Stimulated activated CD8-positive, alpha-beta memory T cell treated with anti-CD3 and anti-CD28 coated beads, Interleukin-4, amount 100 ng/mL, for 48 hours (primary cell): Measurements from ENCODE around the gene CYBB.

Experiments
- DNase-seq: peaks from one replicate; pipeline ENCODE4 v3.0.0-alpha.2; 2020

Gene CYBB

DNA sequence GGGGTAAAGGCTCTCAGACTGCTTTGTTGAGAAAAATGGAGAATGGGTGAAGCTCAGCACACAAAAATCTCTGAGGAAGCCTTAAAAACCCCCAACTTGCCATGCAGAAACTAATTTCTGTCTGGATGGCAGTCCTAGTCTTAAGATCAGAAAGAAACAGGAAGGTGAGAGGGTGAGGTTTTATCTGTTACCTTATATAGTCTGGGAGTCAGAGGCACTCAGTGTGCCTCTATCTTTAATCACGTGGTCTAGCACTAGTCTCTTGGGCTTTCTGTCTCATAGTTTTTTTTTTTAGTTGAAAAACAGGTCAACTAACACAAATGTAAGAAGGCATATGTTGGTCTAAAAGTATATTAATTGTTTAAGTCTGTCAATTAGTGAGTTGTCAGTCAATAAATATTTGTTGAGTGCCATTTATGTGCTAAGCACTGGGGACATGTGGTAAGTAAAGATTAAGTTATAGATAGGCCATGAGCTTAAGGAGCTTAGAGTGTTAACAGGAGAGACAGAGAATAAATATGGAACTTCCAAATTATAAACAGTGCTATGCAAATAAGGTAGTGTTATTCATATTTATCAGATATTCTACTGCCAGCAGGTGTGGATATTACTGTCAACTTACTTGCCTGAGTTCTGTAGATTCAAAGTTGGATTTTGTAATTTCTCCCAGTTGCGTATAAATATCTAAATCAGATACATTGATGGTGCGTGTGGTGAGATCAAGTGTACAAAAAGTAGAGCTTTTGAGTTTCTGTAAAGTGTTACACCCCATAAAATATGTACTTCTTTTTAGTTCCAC lies 7.0 kb downstream of the CYBB start:
- DNase-seq, result no peak

DNA sequence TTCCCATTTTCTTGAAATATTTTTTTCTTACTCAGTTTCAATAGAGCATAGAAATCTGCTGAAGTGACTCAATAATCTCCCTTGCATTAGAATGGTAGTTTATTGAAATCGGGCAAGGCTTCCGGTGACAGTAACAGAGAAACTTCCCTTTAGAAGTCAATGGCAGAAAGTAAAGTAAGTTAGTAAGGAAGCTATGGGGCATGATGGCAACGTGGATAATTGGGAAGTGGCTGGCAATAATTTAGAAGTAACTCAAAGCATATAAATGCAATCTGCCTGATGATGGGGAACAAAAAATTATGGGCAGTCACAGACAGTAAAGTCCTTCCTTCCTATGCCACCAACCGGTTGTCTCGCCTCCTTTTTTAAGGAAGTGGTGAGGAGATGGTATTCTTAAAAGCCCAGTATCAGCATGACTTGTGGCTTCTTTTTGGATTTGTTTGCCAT lies 7.6 kb downstream of the CYBB start:
- no peak for DNase-seq

DNA sequence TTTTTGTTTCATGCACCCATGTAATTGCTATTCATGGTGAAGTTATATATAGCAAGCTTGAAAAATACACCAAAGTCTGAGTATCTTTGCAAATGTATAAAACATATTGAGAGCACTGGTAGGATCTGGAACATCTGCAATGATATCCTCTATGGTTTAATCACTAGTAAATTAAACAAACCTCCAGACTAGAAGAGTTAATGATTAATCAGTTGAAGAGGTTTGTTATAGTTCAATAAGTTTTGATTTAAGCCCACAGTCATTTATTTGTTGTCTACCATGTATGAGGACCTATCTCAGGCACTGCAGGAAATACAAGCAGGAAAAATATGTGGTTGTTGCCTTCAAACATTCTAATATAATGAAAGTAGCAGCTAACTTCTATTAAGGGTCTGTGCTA lies 16.5 kb downstream of the CYBB start:
- no peak for DNase-seq

DNA sequence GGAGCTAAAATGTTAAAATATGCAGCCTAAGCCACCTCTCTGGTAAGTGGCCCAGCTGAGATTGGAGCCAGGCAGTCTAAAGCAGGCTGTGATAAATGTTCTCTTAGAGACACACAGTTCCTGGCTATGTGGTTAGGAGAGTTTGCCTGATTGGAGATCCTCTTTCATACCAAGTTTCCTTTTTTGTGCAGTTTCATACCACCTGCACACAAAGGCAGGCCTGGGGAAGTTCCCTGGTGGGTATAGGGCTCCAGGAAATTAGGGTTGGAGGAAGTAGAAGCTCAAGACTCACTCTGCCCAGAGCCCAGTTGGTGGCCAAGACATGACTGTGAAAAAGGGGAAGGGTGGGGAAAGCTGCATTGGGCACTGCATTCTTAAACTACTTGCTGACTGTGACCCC lies 16.9 kb downstream of the CYBB start:
- no peak for DNase-seq

DNA sequence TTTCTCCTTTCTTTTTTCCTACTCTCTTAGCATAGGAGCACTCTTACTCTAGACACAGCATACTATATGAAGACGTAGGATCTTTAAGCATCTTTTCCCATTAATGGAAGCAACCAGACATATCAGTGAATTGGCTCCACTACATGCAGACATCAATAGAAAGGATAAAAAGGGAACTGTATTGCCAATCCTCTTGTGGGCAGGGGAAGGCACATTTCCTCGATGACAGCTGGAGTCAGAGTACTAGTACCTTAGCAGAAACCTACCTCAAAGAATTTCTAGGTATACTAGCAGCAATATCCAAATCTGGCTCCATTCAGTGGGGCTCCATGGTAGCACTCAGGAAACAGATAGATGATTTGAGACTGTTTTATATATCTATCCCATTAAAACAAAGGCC lies 20.1 kb downstream of the CYBB start:
- no peak for DNase-seq

DNA sequence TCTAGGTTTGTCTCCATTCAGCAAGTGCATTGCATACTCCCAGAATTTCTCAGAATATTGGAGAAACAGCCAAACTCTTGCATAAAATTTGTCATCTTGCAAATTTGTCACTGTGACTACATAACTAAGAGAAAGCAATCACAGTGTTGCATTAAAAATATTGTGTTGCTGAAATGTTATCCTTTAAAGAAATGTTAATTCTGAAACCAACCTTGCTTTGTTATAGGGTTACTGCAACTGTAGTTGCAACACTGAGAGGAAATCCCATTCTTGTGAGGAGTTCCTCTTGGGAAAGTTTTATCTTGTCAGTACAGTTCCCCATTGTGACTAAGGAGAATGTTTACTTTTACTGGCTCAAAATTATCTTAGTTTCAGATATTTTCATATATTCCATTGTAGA lies 20.9 kb downstream of the CYBB start:
- DNase-seq, result no peak

DNA sequence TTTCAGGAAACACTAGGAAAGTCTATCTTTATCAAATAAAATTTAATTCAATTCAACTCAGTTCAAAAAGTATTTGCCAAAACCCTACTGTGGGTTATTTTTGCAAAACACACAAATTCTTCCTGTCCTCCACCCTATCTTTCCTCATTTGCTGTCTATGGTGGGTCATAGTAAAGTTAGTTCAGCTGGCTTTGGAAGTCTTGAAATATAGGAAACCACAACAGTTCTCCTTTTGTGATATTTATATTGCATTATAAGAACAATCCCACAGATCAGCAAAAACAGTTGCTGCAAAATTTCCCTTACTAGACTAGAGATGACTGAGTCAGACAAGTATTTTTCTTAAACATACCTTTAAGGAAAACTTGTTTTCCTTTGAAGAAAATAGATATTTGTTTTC lies 22.2 kb downstream of the CYBB start:
- no peak for DNase-seq

DNA sequence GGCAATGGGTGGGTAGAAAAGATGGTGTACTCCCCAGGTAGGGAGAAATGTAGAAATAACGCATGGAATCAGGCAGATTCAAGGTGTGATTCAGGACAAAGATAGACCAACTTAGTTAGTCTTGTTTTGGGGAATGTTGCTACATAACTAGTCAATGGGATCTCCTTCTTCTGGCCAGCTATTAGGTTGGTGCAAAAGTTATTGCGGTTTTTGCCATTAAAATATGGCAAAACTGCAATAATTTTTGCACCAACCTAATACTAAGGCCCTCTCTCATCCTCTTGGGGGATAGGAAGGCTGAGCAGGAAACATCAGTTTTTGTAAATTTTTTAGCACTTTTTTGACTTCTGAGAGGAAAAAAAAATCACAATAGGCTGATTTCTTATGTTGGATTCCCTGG lies 23.2 kb downstream of the CYBB start:
- DNase-seq, result no peak

DNA sequence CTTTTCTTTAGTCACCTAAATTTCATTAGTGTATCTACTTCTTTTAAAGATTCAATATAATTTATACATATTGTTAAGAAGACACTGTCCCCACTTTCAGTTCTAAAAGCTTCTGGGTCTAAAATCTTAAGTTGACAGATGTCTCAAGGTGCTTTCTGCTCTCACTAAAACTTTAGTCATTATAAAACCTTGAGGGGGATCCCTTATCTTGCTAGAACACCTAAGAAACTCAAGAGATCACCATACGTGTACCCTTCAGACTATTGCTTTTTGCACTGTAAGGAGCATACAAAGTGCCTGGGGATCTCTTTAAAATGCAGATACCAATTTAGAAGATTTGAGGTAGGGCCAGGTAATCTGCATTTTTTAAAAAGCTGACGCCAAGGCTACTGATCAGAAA lies 30.1 kb downstream of the CYBB start:
- DNase-seq, result no peak

DNA sequence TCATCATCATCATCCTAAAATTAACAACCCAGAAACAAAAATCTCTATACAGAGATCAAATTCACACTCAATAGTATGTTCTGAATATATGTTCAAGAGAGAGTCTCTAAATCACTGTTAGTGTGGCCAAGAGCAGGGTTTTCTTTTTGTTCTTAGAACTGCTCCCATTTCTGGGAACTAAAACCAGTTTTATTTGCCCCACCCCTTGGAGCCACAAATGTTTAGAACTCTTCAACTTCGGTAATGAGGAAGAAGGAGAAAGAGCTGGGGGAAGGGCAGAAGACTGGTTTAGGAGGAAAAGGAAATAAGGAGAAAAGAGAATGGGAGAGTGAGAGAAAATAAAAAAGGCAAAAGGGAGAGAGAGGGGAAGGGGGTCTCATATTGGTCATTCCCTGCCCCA lies 32.3 kb downstream of the CYBB start:
- DNase-seq, result no peak

DNA sequence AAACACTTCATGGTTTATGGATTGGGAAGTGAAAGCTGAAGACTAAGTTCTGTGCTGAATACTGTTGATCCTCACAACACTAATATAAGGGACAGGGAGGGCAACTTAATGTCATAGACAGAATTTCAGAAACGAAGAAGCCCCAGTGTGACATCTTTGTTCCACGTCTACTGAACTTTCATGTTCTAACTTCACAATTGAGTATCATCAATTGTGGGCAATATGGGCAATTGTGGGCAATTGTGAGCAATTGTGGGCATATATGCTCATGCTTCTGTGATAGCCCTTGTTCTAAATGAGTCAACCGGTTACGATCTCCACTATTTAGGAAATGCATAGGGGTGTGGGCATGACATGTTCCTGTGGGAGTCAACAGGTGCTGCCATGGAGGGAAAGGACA lies 33.7 kb downstream of the CYBB start:
- DNase-seq, result peak; percentile 20

DNA sequence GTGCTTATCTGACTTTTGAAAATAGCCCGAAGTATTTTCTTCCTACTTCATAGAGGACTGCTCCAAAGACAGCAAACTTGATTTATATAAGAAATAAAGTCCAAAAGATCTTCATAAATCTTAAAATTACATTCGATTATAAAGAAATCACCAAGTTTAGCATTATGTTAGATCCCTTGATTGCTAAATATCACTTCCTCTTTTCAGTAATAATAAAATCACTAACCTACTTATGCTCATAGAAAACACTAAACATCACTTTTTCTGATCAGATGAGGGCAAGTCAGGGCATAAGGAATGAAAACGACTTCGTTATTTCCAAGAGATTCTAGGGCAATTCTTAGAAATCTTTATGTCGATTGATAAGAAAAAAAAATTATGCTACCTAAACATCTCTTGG lies 35.5 kb downstream of the CYBB start:
- DNase-seq, result no peak

DNA sequence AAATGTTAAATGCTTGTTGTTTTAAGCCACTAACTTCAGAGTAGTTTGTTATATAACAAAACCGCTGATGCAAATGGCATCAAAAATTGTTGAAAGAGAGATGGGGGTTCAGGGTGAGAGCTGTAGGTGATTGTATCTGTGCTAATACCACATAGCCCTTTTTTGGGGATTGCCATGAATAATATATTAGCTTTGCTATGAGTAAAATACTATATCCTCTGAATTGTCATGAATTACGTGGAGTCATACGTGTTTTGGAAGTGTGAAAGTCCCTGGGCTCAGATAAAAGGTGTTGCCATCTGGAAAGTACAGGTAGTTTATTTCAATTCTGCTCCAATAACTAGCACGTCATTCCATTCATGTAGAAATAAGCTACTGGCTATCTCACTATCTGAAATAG lies 36.9 kb downstream of the CYBB start:
- no peak for DNase-seq

DNA sequence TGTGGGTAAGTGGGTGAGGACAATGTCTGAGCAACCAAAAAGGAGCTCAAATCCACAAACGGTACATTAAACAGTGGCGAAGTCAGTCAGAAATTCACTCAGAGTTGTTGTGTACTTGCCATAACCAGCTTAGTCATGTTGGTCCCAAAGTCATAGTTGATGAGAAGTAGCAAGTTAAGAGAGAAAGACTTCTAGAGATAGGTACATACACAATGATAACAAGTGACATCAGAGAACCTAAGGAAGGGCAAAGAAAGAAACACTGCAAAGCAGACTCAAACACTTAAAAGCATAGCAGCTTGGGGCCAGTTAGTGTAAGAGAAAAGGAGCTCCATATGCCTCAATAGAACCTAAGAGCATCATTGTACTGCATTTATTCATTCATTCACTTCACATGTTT lies 37.3 kb downstream of the CYBB start:
- no peak for DNase-seq

DNA sequence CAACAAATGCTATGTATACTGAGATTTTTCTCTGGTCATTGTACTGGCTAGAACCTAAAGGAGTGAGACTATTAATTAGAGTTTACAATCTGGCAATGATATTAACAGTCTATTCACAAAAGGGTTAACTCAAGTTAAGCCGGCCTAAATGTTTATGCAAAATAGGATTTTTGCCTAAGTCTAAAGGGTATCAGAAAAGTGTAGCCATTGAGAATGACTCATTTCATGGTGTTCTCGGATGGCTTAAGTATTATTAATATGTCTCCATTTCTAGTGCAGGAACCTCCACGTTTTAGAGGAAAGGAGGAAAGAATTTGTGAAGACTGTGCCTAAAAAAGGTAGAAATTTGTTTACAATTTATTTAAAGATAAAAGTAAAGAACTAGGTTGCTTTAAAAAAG lies 37.7 kb downstream of the CYBB start:
- DNase-seq, result no peak

DNA sequence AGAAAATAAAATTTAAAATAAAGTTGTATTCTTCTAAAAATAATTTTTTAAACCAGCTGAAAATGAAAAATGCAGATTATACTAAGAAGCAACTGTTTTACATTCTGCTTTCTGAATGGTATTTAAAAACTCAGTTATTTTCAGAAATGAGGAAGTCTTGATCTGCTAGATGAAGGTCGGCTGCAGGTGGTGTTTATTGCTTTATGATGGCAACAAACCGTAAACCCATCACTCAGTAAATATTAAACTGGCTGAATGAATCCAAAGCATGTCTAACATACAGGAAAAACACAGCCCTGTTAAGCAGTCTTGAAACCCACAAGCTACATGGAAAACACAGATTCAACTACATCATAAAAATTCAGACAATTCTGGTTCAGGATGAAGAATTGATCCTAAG lies 38.2 kb downstream of the CYBB start:
- DNase-seq, result no peak

DNA sequence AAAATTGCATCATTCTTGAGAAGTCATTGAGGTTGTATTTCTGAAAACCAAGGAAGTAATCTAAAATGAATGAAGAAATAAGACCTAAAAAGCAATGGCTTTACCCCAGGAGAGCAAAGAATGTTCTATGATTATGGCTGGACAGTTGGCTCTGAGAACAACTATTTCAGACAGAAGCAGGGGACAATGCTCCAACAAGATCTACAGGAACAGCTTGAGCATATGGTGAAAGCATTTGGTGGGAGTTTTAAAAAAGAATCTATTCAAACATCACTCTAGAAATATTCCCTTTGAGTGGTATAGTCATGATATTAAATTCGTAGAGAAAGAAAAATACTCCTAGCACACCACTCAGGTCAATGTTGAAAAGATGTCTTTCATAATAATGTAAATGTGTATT lies 40.8 kb downstream of the CYBB start:
- no peak for DNase-seq

DNA sequence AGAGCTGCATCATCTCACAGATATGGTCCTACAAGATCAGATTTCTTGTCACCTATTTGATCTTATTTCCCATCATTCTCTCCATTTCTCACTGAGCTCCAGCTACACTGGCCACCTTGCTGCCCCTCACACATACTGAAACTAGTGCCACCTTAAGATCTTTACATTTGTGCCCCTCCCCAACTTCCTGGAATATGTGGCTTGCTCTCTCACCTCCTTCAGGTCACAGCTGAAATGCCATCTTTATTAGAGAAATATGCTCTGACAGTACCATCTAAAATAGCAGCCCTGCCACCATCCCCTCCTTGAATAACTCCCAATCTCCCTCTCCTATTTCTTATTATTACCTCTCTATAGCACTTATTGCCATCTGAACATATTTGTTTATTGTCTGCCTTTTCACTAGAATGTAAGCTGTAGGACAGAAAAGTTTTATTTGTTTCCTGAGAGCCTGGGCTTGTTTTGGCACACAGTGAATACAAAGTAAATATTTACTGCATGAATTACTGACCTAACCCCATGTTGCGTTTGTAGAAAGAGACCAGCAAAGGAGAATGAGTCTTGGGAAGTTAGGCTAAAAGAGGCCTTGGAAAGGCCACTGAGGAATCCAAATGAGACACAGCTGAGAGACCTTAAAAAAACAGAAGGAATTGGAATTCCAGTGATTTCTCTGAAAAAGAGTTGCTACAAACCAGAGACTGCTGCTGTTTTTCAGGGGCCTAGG lies 44.8 kb downstream of the CYBB start:
- DNase-seq, result no peak

DNA sequence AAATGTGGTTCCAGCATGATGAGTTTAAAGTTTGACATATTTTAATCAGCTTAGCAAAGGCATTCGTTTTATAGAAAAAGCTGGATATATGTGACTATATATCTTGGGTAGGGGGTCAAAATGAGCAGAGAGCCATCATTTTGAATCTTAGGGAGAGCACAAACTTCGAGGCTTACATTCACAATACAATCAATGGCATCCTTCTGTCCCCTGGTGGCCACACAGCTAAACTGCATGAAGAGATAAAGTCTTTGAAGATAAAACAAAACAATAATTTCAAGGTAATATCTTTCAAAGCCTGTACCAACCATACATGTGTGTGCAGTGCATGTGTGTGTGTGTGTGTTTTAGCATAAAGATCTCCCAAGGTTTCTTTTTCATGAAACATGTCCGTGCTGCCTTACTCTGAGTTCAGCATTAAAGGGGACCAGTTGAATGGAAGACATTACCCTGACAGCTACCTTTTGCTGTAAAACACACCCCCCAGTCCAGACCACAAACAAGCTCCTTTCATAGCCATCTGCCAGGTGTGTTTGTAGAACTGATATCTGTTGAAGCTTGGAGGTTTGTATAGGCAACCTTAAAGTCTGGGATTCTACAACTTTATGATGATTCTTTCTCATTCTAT lies 45.5 kb downstream of the CYBB start:
- peak; percentile 54 for DNase-seq

DNA sequence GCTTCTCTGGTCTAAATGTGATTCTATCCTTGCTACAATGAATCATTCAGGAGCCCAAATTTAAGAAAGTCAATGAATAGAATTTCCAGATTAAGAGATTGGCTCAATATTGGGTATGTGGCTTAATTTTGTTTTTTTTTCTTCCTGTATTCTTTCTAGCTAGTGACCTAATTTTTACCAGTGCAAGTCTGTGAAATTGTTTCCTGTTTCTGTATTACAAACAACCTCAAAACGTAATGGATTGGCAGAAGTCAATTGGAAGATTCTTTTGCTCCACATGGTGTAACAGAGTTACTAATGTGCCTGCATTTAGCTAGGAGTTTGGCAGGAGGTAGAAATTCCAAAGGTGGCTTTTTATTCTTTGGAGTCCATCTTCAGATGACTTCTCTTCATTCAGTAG lies 49.9 kb downstream of the CYBB start:
- no peak for DNase-seq

DNA sequence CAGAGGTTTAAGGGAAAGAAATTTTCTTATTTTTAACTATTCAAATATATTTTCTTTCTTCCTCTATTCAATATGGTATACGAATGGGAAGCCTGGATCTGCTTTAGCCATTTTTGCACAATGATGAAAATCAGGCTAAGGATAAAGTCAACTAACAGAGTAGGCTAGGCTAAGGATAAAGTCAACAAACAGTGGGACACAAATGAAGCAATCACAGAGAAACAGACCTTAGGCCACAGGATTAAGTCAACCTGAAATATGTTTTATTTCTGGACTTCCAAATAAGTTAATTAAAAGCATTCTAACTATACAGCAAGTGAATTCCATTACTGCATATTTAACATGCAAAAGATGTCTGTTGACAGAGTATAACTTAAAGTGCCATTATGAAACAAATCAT lies 50.5 kb downstream of the CYBB start:
- no peak for DNase-seq

DNA sequence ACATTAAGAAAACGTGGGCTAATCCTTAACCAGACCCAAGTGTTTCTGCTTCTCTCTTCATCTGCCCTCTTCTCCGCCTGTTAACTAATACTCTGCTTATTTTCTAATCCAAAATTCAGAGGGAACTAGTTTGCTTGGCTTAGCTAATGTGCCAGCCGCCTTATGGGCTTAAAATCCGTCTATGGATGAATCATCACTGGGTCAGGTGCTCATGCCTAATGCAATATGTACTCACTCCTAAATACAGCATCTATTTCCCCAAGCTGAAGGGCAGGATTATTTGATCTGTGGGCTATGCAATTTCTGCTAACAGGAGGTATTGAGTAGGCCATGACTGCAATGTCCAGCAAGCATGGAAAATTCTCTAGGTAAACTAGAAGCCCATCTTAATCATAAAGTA lies 55.1 kb downstream of the CYBB start:
- DNase-seq, result no peak

DNA sequence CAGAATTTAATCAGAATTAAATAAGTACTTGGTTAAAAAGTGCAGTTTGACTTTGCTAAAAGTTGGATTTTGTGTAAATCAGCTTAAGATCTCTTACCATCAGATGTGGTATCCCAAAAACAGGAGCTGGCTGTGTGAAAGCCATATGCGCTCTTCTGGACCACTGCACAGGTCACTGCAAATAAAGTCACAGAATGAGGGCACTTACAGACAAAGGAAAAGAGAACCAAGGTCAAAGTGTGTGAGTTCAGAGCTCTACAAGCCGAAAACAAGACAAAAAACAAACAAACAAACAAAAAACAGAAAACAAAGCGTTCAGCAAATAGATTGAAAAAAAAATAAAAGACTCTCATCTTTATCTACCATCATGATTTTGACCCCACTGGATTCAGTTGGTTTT lies 61.1 kb downstream of the CYBB start:
- no peak for DNase-seq

DNA sequence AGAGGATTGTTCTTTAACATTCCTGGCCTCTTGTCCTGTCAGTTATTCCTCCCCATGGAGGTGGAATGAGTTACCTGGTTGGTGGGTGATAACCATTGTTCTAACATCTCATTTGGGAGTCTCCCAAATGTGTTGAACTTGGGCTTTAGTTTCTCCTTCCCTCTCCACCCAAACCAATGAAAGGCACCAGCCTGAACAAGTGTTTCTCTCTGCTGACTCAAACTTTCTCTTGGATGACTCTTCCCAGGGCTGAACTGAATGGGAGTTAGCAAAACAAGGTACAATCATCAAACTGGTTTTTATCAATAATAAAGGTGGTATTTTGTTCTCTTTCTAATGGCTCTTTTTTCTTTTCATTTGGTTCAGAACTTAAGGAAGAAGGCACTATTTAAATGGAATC lies 64.8 kb downstream of the CYBB start:
- DNase-seq, result no peak
